Renal cortex interstitium (tissue), 3 donors: ENCODE results near the gene TRIM16. TPM values are rescaled to one million over a fixed set of nuclear protein-coding genes. Genes with fewer than 3 reads are reported as not detected.

Source experiments
- polyA plus RNA-seq, 3 donors: library from polyadenylated mRNA; unstranded; fragments of 120-200 nt; gene quantifications; one replicate each; pipeline ENCODE4 v1.2.1, GENCODE V29; 2013; ENCODE audit not compliant: insufficient read length in 3 of 3

The TRIM16 gene
- polyA plus RNA-seq, 3 donors: 20.0 to 27.6 (median 23.4) TPM

Other genes starting within 250 kb of the TRIM16 start
- 10 to 100 TPM in 1 of 3 donors, 1 to 10 TPM in 2; 1.9 to 11.6 (median 4.4) TPM for gene CDRT4, start 216.7 kb downstream of the TRIM16 start, polyA plus RNA-seq
- 10 to 100 TPM; 11.1 to 22.6 (median 12.8) TPM for gene TVP23C, start 120.8 kb downstream of the TRIM16 start, polyA plus RNA-seq
- under 1 TPM; 0.26 to 0.74 (median 0.66) TPM for gene FBXW10B, start 64.6 kb downstream of the TRIM16 start, polyA plus RNA-seq
- 10 to 100 TPM; 40.7 to 46.9 (median 42.8) TPM for gene ZNF286A, start 15.4 kb upstream of the TRIM16 start, polyA plus RNA-seq
- gene TBC1D26, start 48.0 kb upstream of the TRIM16 start, polyA plus RNA-seq: 1 to 10 TPM in 1 of 3 donors, under 1 TPM in 1, not detected in 1; 0.53 to 1.3 TPM